HG03521 (cell line): ENCODE data around the gene ASB7.

Source experiments
- ATAC-seq: cut with Tn5 transposase; IDR thresholded peaks from one replicate; pipeline ENCODE4 v1.9.1; 2021; ENCODE audit warnings: mild to moderate bottlenecking, moderate library complexity; ENCODE audit not compliant: unreplicated experiment

Gene ASB7

GRCh38 chr15:100596792-100597191 is 5.6 kb upstream of the ASB7 start:
- peak; percentile 83 for ATAC-seq

GRCh38 chr15:100597862-100598261 is 4.5 kb upstream of the ASB7 start:
- no peak for ATAC-seq

GRCh38 chr15:100598655-100599054 is 3.7 kb upstream of the ASB7 start:
- no peak for ATAC-seq

GRCh38 chr15:100601163-100601562 is 1.2 kb upstream of the ASB7 start:
- ATAC-seq, result no peak

DNA sequence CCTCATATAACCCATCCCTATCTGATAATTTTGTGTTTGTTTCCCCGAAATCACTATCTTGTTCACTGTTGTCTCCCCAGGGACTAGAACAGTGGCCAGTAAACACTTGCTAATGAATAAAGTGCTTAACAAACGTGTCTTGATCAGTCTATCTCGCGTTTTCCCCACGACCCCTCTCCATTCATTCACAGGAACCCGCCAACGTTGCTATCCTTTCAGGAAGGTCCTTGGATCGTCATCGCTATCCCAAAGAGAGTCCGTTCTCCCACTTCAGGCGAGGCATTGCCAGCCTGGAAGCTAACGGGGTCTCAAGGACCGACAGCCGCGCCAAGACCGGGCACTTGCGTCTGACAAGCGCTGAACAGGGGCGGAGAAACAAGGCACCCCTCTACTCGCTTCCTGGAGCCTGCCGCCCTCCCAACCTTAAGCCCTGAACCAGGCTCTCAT is 749 bp upstream of the ASB7 start:
- ATAC-seq, result no peak

DNA sequence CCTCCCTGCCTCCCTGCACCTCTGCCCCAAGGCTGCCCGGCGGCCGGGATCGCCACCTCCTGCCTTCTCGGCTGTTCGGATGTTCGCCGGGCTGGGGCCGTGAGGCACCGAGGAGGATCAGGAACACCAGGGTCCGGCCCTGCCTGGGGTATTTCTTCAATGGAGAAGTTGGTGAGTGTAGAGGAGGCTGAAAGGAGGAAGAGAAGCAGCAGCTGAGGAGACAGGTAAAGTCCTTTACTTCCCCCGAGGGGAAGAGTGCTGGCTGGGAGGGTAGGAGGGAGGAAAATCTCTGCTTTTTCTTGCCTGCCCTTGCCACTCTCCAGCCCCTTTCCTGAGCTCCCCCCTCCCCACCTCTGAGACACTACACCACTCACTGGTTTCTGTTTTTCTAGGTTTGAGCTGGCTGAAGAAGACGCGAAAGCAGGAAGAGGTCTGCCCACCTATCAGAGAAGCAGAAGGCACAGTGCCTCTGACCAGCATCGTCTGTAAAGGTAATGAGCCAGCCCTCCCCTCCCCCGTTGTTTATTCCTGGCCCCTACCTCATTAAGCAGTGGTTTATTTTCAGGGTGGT is 519 bp downstream of the ASB7 start:
- peak; percentile 29 for ATAC-seq

GRCh38 chr15:100612539-100612938 is 10.2 kb downstream of the ASB7 start:
- ATAC-seq, result no peak

DNA sequence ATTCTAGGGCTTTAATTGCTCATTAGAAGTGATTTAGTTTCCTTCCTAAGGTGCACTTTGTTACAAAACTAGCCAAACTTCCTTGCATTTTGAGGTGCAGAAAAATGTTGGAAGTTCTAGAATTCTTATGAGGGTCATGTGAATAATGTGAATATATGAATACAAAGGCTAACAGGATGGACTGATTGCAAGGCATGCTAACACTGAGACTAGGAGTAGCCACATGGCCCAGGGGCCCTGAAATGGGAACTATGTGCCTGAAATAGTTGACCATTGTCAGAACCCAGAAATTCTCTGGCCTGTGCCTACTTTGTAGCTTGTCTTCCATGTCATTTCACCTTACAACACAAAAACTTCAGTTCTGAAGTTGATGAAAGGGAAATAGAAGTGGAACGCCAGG is 10.8 kb downstream of the ASB7 start:
- ATAC-seq, result no peak

DNA sequence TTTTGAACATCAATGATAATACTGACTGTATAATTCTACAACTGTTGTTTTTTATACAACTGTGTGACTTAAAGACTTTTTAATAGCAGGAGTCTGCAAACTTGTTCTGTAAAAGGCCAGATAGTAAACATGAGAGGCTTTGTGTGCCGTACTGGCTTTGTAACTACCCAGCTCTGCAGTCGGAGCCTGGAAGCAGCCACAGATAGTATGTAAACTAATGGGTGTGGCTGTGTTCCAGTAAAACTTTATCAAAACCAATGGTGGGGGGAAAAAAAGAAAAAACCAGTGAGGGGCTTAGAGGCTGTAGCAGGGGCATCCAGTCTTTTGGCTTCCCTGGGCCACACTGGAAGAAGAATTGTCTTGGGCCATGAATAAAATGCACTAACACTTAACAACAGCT is 11.9 kb downstream of the ASB7 start:
- ATAC-seq, result no peak

DNA sequence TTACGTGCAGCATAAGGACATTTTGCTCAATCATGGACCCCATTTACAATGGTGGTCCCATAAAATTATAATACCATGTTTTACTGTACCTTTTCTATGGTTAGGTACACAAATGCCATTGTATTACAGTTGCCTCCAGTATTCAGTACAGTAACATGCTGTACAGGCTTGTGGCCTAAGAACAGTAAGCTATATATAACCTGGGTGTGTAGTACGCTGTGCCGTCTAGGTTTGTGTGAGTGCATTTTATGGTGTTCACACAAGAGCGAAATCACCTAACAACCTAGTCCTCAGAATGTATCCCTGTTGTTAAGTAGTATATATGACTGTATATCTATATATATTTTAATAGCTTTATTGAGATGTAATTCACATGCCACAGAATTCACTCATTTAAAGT is 12.5 kb downstream of the ASB7 start:
- ATAC-seq, result no peak

DNA sequence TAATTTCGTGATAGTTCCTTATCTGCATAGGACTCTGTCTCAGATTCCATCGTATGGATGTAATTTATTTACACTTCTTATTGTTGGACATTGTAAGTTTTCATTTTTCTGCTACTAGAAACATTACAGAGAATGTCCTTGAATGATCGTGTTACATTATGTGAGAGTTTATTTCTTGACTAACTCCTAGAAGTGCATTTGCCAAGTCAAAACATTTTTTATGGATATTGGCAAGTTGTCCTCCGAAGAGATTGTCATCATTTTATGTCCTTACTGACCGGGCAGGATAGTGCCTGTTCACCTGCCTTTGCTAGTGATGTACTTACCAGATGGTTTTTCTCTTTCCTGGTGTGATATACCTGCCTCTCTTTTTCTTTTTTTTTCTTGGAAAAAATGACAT is 13.4 kb downstream of the ASB7 start:
- no peak for ATAC-seq

DNA sequence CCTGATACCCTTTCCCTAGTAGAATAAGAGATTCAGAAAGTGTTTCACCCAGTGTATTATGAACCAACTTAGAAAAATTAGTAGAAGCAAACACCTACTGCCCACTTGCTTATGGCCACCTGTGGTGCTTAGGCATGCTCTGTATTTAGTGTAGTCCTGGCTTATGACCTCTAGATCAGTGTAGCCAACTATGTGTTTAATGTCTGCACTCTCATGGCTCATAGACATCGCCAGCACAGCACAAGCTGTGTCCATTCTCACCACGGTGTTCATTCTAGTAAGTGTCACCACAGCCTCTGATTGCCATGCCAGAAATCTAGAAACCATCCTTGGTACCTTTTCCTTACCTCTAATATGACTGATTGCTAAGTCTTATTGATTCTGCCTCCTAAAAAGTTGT is 14.3 kb downstream of the ASB7 start:
- no peak for ATAC-seq

- ATAC-seq, result no peak
Observed at GRCh38 chr15:100623301-100623700, 20.9 kb downstream of the ASB7 start.

DNA sequence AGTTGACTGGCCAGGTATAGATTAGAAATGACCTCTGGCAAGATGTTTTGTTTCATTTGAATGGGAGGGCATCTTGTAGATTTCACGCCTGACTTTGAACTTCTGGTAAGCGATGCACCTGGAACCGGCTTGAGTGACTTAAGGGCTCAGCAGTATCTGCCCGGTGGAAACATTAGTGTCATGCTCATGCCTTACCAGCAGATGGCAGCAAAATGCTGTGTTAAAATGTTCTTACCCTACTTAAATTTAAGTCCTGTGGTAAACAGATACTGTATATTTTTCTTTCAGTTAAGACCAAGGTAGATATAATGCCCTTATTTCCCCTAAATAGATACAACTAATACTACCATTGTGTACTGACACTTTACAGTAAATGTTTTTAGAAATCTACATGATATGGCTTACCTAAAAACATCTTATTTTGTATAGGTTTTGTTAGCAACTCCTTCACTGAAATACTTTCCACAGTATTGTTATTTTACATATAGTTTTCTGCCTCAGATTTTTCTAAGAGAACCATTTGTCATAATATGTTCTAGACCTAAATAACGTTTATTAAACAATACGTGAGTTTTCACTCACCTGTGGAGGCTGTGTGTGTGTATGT is 25.5 kb downstream of the ASB7 start:
- ATAC-seq, result peak; percentile 64

DNA sequence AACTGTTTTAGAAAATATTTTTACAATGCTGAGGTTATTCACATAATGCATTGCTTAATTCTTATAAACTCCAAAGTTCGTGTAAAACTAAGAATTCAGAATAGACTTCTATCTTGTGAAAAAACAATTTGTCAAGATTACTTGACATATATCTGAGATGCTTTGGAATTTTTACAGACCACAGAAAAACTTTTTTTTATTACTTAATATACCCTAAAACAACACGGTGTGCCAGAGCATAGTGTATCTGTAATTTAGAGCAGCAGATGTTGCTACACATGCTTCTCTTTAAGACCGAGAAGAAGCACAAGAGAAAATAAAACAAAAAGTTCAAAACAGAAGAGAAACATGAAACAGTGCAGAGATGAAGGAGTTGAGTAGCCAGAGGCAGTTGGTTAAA is 26.4 kb downstream of the ASB7 start:
- no peak for ATAC-seq

GRCh38 chr15:100631831-100632230 is 29.4 kb downstream of the ASB7 start:
- no peak for ATAC-seq

DNA sequence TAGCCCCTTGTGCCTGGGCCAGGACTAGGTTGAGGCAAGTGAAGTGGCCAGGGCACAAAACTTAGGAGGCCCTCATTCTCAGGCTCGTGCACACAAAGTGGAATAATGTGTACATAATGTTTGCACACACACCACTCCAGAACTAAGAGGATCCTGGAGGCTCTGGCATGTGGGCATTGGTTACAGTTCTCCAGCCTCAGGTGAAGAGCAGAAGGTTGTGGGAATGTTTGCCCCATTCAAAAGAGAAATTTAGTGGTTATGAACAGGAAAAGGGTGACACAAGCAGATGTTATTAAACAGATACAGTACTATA is 31.3 kb downstream of the ASB7 start:
- no peak for ATAC-seq

DNA sequence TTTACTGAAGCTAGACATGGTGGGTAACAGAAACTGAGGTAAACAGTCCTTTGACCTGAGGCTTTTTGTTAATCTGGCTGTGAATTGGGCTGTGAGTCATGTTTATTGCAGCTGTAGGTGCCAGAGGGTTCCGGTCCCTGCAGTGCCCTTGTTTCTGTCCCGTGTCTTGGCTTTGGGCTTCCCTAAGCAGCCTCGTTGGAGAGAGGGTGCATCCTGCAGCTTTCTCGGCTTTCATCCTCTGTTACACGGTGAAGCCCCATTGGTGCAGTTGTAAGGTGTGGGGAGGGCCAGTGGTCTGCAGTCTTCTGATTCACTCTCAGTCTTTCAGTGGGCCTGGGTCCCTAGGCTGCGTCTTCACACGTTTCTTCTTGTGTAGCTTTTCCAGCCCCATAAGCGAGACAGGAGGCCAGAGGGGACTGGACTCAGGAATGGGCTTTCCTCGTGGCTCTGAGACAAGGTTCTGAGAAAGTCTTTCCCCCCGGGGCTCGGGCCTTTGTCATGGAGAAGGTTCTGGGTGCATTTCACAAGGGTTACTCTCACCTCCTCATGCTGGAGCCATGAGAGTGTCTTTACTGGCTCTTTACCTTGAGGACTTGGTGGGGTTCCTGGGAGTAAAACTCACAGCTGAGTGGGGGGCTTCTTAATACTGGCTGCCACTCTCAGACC is 33.1 kb downstream of the ASB7 start:
- ATAC-seq, result no peak

DNA sequence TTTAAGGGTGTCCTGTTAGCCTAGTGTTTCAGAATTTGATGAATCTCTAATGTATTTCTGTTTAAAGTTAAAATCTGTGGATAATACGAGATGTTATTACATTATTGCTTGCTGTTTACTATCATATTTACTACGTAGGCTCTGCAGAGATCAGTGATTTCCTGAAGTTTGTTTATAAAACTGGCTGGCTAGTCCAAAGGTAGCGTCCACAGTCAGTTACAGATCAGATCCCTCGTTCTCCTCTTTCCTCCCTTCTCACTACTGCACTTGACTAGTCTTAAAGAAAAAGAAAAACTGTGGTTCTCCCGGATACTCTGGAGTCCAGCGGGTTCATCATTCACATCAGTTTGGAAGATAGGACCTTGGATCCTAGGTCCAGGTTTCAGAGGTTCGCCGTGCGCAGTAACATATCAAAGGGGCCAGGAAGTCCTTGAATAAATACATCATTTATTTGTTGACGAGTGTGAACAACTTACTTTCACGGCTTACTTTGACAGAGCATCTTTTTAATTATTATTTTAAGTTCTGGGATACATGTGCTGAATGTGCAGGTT is 35.9 kb downstream of the ASB7 start:
- ATAC-seq, result no peak

GRCh38 chr15:100642213-100642949 is 40.0 kb downstream of the ASB7 start:
- ATAC-seq, result no peak

- no peak for ATAC-seq
Observed at GRCh38 chr15:100642950-100643338, 40.6 kb downstream of the ASB7 start.

GRCh38 chr15:100645671-100646070 is 43.3 kb downstream of the ASB7 start:
- ATAC-seq, result no peak
